Upper lobe of right lung (tissue), 1 donor: ENCODE results near the gene SEC16A. TPM values are rescaled to one million over a fixed set of nuclear protein-coding genes. Genes with fewer than 3 reads are reported as not detected.

ENCODE experiments used
- ATAC-seq: fragments of 200-7000 bp; cut with Tn5 transposase; one replicate; pipeline ENCODE4 v1.9.1; 2020; ENCODE audit warnings: mild to moderate bottlenecking, moderate library complexity
- DNase-seq: peaks from one replicate; pipeline ENCODE4 v3.0.0-alpha.2; 2020
- H3K27ac ChIP-seq: fragments of 200-600 bp; one replicate; pipeline ENCODE4 v1.8.0; 2022
- H3K27me3 ChIP-seq: fragments of 200-600 bp; one replicate; pipeline ENCODE4 v1.8.0; 2022; ENCODE audit warnings: mild to moderate bottlenecking
- H3K36me3 ChIP-seq: fragments of 200-600 bp; one replicate; pipeline ENCODE4 v1.8.0; 2022
- H3K4me1 ChIP-seq: fragments of 200-600 bp; one replicate; pipeline ENCODE4 v1.8.0; 2022
- H3K4me3 ChIP-seq: fragments of 200-600 bp; one replicate; pipeline ENCODE4 v1.8.0; 2022; ENCODE audit warnings: mild to moderate bottlenecking
- H3K9me3 ChIP-seq: fragments of 200-600 bp; one replicate; pipeline ENCODE4 v1.8.0; 2022
- intact Hi-C: fragments of 100-400 bp; cut with DNase I; formaldehyde crosslinking; loops from one replicate; pipeline ENCODE4 v1.11.0; 2022
- total RNA-seq: library from RNA; stranded (reverse); fragmentation: NEBNext Ultra II Directional; extraction: Animal tissue kit (Norgen Biotek cat#: 25700); gene quantifications from one replicate; pipeline ENCODE4 v1.2.1, GENCODE V29; 2021
- TF ChIP-seq, protein P1 (sequence below): fragments of 200-600 bp; IDR thresholded peaks from one replicate; pipeline ENCODE4 v1.8.0; 2022; ENCODE audit warnings: antibody characterized with exemption
- donor health status: DM: no; HTN: yes; CAD: no; lungs with severe emphysema.

SEC16A gene
- total RNA-seq, 1 donor from 2014 or later = 63.7 TPM

DNA sequence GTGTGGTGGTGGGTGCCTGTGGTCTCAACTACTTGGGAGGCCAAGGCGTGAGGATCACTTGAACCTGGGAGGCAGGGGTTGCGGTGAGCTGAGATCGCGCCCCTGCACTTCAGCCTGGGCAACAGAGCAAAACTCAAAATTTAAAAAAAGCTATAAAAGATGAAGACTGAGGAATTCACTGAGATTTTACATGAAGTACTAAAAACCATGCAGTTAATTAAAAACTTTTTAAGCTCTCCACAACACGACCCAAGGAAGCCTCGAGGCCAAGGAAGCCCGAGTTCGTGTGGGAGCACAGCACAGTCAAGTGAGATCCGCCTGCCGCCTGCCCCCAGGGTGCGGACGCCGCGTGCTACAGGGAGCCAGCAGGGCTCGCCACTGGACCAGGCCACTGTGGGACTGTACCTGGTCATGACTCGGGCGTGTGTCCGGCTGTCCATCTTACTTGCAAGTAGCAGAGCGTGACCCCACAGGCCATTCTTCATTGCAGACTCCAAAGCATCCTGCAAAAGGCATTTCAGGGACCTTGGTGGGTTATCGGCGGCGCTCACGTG lies 22.0 kb downstream of the SEC16A start:
- H3K36me3 ChIP-seq = peaks cover 100% of the 10 kb centered on the region
- H3K9me3 ChIP-seq = no peaks in the 10 kb centered on the region
- TF ChIP-seq, protein P1, sequence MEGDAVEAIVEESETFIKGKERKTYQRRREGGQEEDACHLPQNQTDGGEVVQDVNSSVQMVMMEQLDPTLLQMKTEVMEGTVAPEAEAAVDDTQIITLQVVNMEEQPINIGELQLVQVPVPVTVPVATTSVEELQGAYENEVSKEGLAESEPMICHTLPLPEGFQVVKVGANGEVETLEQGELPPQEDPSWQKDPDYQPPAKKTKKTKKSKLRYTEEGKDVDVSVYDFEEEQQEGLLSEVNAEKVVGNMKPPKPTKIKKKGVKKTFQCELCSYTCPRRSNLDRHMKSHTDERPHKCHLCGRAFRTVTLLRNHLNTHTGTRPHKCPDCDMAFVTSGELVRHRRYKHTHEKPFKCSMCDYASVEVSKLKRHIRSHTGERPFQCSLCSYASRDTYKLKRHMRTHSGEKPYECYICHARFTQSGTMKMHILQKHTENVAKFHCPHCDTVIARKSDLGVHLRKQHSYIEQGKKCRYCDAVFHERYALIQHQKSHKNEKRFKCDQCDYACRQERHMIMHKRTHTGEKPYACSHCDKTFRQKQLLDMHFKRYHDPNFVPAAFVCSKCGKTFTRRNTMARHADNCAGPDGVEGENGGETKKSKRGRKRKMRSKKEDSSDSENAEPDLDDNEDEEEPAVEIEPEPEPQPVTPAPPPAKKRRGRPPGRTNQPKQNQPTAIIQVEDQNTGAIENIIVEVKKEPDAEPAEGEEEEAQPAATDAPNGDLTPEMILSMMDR = no peak
- no peaks in the 10 kb centered on the region for H3K27me3 ChIP-seq
- H3K4me1 ChIP-seq = no peaks in the 10 kb centered on the region
- DNase-seq (no peak), ATAC-seq (no peak)
- no peak overlapping the region for H3K4me3 ChIP-seq
- intact Hi-C loops = no loop called here
- no peak overlapping the region for H3K27ac ChIP-seq

DNA sequence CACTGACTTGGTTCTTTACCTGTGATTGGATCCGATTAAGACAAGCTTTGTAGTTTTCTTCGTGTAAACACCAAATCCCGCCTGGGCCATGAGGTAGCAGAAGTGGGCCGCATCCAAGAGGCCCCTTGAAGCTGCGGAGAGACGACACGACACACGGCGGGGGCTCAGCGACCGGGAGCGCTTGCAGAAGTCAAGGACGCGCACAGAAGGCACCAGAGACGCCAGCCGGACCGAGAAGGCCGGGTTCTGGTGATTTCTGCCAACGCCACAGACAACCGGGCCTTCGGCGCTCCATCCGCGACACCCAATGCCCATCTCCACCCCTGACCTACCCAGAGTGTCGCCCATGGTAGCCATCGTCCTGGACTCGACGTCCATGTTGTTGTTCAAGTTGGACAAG lies 23.4 kb downstream of the SEC16A start:
- ATAC-seq = no peak
- Histone ChIP-seq H3K9me3 (no peaks in the 10 kb centered on the region), H3K27ac (no peak overlapping the region), H3K36me3 (peaks cover 100% of the 10 kb centered on the region), H3K27me3 (no peaks in the 10 kb centered on the region), H3K4me3 (no peak overlapping the region), H3K4me1 (no peaks in the 10 kb centered on the region)
- intact Hi-C loops = no loop called here
- TF ChIP-seq, protein P1 = no peak
- no peak for DNase-seq

DNA sequence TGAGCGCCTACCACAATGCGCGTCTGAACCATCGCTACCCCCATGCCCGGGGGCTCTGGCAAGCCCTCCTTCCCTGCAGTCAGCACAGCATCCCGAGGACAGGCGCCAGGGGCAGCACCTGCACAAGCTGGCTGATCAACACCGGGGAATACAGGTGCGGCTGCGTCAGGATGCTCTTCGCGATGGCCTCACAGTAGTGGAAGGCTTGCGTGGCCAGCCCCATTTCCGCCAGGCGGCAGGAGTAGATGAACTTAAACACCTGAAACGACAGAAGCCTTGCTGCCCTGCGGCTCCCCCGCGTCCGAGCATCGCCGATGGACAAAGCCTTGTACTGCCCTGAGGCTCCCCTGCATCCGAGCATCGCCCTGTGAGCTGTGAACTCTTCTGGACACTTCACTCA lies 25.5 kb downstream of the SEC16A start:
- DNase-seq (no peak), ATAC-seq (no peak)
- Histone ChIP-seq H3K27ac (no peak overlapping the region), H3K27me3 (no peaks in the 10 kb centered on the region), H3K36me3 (peaks cover 97% of the 10 kb centered on the region), H3K9me3 (no peaks in the 10 kb centered on the region), H3K4me1 (no peaks in the 10 kb centered on the region), H3K4me3 (no peak overlapping the region)
- TF ChIP-seq, protein P1 = no peak
- intact Hi-C loops = no loop called here

DNA sequence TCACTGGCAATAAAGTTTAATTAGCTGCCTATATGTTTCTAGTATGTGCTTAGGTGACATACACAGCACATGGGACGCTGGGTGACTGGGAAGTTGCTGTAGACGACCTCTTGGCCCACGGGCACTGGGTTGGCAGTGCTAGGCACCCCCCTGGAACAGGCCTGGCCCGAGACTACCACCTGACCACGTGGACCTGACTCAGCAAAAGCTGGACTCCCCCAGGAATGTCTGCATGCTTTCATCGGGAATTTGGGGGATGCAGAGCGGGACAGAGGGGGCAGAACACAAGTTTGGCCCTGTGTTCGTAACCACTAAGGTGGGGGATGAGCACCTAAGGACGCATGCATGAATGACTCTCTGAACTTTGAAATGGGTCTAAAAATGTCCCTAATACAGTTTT lies 26.6 kb downstream of the SEC16A start:
- no peak for DNase-seq
- H3K27ac ChIP-seq = no peak overlapping the region
- TF ChIP-seq, protein P1 = no peak
- H3K4me1 ChIP-seq = no peaks in the 10 kb centered on the region
- peaks cover 97% of the 10 kb centered on the region for H3K36me3 ChIP-seq
- ATAC-seq = no peak
- no peak overlapping the region for H3K4me3 ChIP-seq
- no peaks in the 10 kb centered on the region for H3K27me3 ChIP-seq
- no peaks in the 10 kb centered on the region for H3K9me3 ChIP-seq
- intact Hi-C loops = no loop called here

DNA sequence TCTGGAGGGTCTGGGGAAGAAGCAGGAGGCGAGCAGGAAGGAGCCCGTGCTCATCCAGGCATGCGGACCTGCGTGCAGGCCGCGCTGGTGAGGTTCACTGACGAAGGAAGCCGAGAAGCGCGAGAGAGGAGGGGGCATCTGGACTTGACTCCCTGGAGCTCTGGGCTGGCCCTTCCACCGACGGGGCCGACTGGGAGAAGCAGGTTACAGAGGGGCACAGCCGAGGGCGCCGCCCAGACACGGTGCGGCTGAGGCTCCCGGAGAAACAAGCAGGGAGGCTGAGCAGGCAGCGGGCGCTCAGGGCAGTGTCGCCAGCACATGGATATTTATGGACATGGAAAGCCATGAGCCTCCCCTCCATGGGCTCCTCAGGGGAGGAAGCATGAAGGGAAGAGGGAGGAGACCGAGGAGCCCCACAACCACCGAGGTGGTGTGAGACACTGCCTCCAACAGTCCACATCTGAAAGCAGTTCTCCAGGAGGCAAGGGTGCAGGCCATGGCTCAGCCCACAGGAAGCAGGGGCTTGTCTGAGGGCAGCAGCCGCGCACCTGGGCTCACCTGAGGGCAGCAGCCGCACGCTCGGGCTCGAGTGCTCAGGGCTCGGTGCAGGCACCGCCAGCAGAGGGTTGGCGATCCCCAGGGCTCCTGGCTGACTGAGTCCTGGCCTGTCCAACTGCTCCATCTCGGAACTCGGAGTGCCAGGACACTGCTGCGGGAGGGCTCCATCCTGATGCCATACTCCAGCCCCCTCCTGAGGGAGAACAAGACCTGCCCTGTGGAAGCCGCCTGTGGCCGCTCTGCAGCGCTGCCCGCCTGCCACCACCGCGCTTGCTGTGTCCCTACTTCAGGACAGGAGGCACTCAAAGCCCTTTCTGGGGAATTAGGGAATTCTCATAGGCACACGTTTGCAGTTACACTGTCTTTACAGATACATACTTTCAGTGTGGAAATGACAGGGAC lies 27.5 kb downstream of the SEC16A start:
- DNase-seq (no peak), ATAC-seq (peak; percentile 20)
- H3K4me1 ChIP-seq = no peaks in the 10 kb centered on the region
- intact Hi-C loops = no loop called here
- no peaks in the 10 kb centered on the region for H3K9me3 ChIP-seq
- TF ChIP-seq, protein P1 = no peak
- no peak overlapping the region for H3K4me3 ChIP-seq
- no peak overlapping the region for H3K27ac ChIP-seq
- peaks cover 97% of the 10 kb centered on the region for H3K36me3 ChIP-seq
- no peaks in the 10 kb centered on the region for H3K27me3 ChIP-seq
